Tibial artery (tissue), 4 donors: ENCODE results near the gene KCNJ5.
A peak's percentile ranks its signal among the peaks of the same experiment; 100 is the strongest.

Source experiments
- DNase-seq, 2 donors: peaks; one replicate each; pipeline ENCODE4 v3.0.0-alpha.2; 2019
- H3K27ac ChIP-seq, 2 donors: fragments of 200-600 bp; sonication (generic) in 1 of 2; 1 replicate in 1 of 2; 2 replicates in 1 of 2; pipeline ENCODE4 v1.5.1; 2018 to 2019; ENCODE audit warnings: mild to moderate bottlenecking in 1 of 2
- H3K27me3 ChIP-seq, 2 donors: fragments of 200-600 bp; sonication (generic) in 1 of 2; one replicate each; pipeline versions ENCODE4 v1.5.1 to v1.6.0; 2016 to 2019
- H3K36me3 ChIP-seq, 3 donors: fragments of 200-600 bp; sonication (generic) in 2 of 3; one replicate each; pipeline ENCODE4 v1.5.1; 2016 to 2019; ENCODE audit warnings: mild to moderate bottlenecking in 2 of 3
- H3K4me1 ChIP-seq, 4 donors: fragments of 200-600 bp; sonication (generic) in 2 of 4; 1 replicate in 3 of 4; 2 replicates in 1 of 4; pipeline ENCODE4 v1.5.1; 2016 to 2019
- H3K4me3 ChIP-seq, 2 donors: fragments of 200-600 bp; sonication (generic) in 1 of 2; 1 replicate in 1 of 2; 2 replicates in 1 of 2; pipeline ENCODE4 v1.5.1; 2018 to 2019; ENCODE audit warnings: mild to moderate bottlenecking in 2 of 2
- H3K9me3 ChIP-seq, 3 donors: fragments of 200-600 bp; sonication (generic) in 1 of 3; one replicate each; pipeline ENCODE4 v1.5.1; 2016 to 2019
- intact Hi-C: fragments of 100-400 bp; cut with DNase I; formaldehyde crosslinking; loops from one replicate; pipeline ENCODE4 v1.15.0; 2023; ENCODE audit warnings: low total_unique reads
- TF ChIP-seq, protein P1 (sequence below), 2 experiments: fragments of 200-600 bp in 1 of 2; fragments of 450-650 bp in 1 of 2; IDR thresholded peaks; one replicate each; pipeline ENCODE4 v1.5.1; 2017 to 2019; ENCODE audit warnings: antibody characterized with exemption in 2 of 2, mild to moderate bottlenecking in 1 of 2, moderate library complexity in 1 of 2

Gene KCNJ5

DNA sequence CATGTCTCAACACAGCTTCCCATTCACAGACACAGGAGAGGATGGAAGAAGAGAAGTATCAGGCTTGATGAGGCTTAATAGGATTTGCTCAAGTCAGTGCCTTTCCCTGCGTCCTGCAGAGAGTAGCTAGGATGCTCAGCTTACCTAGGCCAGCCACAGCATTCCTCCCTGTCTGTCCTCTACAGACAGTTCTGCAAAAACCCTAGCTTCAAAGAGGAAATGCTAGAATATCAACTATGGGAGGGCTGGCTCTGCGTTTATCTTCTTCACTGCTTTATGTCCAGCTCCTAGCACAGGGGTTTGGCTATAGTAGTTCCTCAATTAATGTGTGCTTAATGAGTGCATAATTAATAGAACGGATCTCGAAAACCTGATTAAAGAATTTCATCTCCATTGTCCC is 16.4 kb downstream of the KCNJ5 start:
- Histone ChIP-seq H3K27ac (no peak overlapping the region), H3K4me3 (no peak overlapping the region), H3K36me3 (no peaks in the 10 kb centered on the region), H3K27me3 (no peaks in the 10 kb centered on the region), H3K9me3 (no peaks in the 10 kb centered on the region), H3K4me1 (peaks cover 0 to 36% (median 26%) of the 10 kb centered on the region in 4 donors)
- intact Hi-C loops, result no loop called here
- DNase-seq, result no peak
- TF ChIP-seq, protein P1, sequence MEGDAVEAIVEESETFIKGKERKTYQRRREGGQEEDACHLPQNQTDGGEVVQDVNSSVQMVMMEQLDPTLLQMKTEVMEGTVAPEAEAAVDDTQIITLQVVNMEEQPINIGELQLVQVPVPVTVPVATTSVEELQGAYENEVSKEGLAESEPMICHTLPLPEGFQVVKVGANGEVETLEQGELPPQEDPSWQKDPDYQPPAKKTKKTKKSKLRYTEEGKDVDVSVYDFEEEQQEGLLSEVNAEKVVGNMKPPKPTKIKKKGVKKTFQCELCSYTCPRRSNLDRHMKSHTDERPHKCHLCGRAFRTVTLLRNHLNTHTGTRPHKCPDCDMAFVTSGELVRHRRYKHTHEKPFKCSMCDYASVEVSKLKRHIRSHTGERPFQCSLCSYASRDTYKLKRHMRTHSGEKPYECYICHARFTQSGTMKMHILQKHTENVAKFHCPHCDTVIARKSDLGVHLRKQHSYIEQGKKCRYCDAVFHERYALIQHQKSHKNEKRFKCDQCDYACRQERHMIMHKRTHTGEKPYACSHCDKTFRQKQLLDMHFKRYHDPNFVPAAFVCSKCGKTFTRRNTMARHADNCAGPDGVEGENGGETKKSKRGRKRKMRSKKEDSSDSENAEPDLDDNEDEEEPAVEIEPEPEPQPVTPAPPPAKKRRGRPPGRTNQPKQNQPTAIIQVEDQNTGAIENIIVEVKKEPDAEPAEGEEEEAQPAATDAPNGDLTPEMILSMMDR (IDR thresholded peaks at IDR 0.05), result no peak

DNA sequence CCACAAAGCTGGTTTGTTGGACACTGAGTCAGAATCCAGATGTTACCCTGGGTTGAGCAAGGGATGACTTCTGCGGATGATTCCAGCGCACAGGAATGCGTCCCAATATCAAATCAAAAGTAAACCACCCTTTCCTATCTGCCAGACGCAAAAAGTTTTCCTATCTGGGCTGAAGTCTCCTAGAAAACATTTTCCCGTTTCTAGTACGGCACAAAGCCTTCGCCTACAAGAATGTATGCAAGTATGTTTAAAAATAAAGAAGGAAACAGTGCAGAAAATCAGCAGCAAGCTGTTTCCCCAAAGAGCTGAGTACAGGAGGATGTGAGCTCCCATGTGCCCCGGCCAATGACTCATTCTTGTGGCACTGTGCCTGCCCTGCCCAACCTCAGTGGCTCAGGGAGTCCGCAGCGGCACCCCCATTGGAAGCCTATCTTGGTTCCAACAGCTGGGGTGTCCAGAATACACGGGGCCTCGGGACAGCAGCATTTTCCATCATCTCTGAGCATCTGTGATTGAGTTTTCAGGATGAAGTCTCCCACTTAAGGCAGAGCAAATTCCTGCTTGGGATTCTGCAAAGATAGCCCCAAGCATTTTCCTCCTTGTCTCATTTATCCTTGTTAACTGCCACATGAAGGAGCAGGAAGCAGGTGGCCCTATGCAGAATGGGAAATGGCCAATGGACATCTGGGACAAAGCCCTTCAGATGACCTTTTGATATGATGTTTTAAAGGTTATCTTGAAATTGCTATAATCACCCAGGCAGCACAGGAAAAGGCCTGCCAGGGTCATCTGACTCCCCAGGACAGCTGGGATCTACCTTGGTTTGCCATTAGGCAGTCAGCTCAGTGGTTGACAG is 17.5 kb downstream of the KCNJ5 start:
- H3K36me3 ChIP-seq, result no peaks in the 10 kb centered on the region
- H3K4me3 ChIP-seq, result no peak overlapping the region
- H3K9me3 ChIP-seq, result no peaks in the 10 kb centered on the region
- peak; percentile 77 to 83 for DNase-seq
- intact Hi-C loops, result no loop called here
- H3K4me1 ChIP-seq, result peaks cover 0 to 36% (median 26%) of the 10 kb centered on the region in 4 donors
- TF ChIP-seq, protein P1 (IDR thresholded peaks at IDR 0.05), result no peak
- H3K27me3 ChIP-seq, result no peaks in the 10 kb centered on the region
- no peak overlapping the region for H3K27ac ChIP-seq

DNA sequence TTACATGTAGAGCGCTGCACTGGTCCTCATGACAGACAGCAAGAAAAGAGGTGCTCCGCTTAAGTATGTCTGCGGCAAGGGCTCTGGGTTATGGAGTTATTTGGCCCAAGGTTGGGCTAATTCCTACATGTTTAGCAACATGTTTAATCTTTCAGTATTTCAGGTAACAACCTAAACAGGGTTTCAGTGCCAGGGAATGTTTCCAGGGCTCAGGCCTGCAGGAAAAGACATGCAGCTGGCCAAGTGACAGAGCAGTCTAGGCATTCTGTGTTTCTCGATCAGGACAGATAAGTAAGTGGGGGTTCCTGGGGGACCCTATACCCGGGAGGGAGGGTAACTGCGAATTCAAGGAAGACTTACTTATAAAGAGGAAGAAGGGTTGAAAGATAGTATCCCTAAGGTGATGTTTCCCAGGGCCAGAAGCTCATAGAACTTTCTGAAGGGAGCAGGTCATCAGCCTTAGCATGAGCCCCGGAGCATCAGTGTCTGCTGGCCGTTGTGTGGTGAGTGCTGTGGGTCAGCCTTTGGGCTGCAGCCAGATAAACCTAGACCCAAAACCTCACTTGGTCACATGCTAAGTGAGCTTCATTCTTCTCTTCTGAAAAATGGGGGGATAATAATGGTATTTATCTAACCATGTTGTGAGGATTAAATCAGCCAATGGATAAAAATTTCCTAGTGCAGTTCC is 18.4 kb downstream of the KCNJ5 start:
- no peaks in the 10 kb centered on the region for H3K36me3 ChIP-seq
- no peaks in the 10 kb centered on the region for H3K27me3 ChIP-seq
- DNase-seq, result no peak
- H3K27ac ChIP-seq, result no peak overlapping the region
- H3K9me3 ChIP-seq, result no peaks in the 10 kb centered on the region
- TF ChIP-seq, protein P1 (IDR thresholded peaks at IDR 0.05), result no peak
- H3K4me1 ChIP-seq, result peaks cover 0 to 31% (median 26%) of the 10 kb centered on the region in 4 donors
- no peak overlapping the region for H3K4me3 ChIP-seq
- intact Hi-C loops, result no loop called here

DNA sequence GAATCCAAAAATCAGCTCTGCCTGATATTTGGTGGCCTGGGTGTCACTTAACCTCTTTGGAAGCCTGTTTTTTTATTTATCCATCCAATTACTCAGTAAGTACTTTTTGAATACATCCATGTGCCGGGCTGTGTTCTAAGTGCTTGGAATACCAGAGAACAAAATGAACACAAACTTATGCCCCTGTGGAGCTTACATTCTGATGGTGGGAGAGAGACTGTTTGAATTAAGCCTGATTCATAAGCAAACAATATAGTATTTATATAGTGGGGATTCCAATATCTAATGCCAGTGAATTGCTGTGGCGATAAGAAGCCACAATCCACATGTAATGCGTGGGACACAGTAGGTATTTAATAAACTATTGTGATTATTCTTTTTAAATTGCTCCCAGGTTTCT is 19.4 kb downstream of the KCNJ5 start:
- Histone ChIP-seq H3K27me3 (no peaks in the 10 kb centered on the region), H3K4me3 (no peak overlapping the region), H3K9me3 (no peaks in the 10 kb centered on the region), H3K4me1 (peaks cover 0 to 22% (median 18%) of the 10 kb centered on the region in 4 donors), H3K27ac (no peak overlapping the region), H3K36me3 (no peaks in the 10 kb centered on the region)
- intact Hi-C loops, result no loop called here
- DNase-seq, result no peak
- TF ChIP-seq, protein P1 (IDR thresholded peaks at IDR 0.05), result no peak

DNA sequence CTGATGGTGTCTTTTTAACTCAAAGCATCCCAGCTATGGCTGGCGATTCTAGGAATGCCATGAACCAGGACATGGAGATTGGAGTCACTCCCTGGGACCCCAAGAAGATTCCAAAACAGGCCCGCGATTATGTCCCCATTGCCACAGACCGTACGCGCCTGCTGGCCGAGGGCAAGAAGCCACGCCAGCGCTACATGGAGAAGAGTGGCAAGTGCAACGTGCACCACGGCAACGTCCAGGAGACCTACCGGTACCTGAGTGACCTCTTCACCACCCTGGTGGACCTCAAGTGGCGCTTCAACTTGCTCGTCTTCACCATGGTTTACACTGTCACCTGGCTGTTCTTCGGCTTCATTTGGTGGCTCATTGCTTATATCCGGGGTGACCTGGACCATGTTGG is 20.1 kb downstream of the KCNJ5 start:
- Histone ChIP-seq H3K9me3 (no peaks in the 10 kb centered on the region), H3K36me3 (no peaks in the 10 kb centered on the region), H3K4me1 (peaks cover 0 to 16% (median 13%) of the 10 kb centered on the region in 4 donors), H3K27me3 (no peaks in the 10 kb centered on the region), H3K4me3 (no peak overlapping the region), H3K27ac (no peak overlapping the region)
- no peak for DNase-seq
- intact Hi-C loops, result no loop called here
- TF ChIP-seq, protein P1 (IDR thresholded peaks at IDR 0.05), result no peak
